MG63 (cell line): Measurements from ENCODE around the gene MTMR11. TPM values are rescaled to one million over a fixed set of nuclear protein-coding genes. Genes with fewer than 3 reads are reported as not detected.
A peak's percentile ranks its signal among the peaks of the same experiment; 100 is the strongest.
"Not testable (repeated sequence)": the region's sequence is repeated elsewhere in the genome, so short reads cannot be mapped to it uniquely, and the experiment has no call there.

Source experiments
- DNase-seq: peaks from one replicate; pipeline ENCODE4 v3.0.0-alpha.2; 2020
- H3K27me3 ChIP-seq: fragments of 250-450 bp; sonication (Bioruptor Pico); 2 replicates; pipeline ENCODE4 v1.5.1; 2020; ENCODE audit warnings: mild to moderate bottlenecking, moderate library complexity
- H3K36me3 ChIP-seq: fragments of 250-450 bp; sonication (Bioruptor Pico); 2 replicates; pipeline ENCODE4 v1.5.1; 2020; ENCODE audit warnings: mild to moderate bottlenecking, moderate library complexity
- H3K4me3 ChIP-seq: fragments of 250-450 bp; sonication (Bioruptor Pico); 2 replicates; pipeline ENCODE4 v1.5.1; 2020; ENCODE audit warnings: mild to moderate bottlenecking, moderate library complexity
- H3K9me3 ChIP-seq: fragments of 250-450 bp; sonication (Bioruptor Pico); 2 replicates; pipeline ENCODE4 v1.5.1; 2020; ENCODE audit warnings: mild to moderate bottlenecking, moderate library complexity
- total RNA-seq: library from RNA; depleted of rRNA; stranded (reverse); fragments of >200 nt; shearing (Covaris generic); gene quantifications from 2 replicates; pipeline ENCODE4 v1.2.3, GENCODE V29; 2014; ENCODE audit warnings: low replicate concordance; rRNA removed

MTMR11 gene
- total RNA-seq, 1 experiment from 2014 or later, result 3.0 TPM

- Histone ChIP-seq H3K27me3 (no peaks in the 10 kb centered on the region), H3K4me3 (peak overlapping the region; percentile 68), H3K36me3 (no peaks in the 10 kb centered on the region), H3K9me3 (no peaks in the 10 kb centered on the region)
- peak; percentile 92 for DNase-seq
Observed at GRCh38 chr1:149886396-149887195, 50.1 kb downstream of the MTMR11 start.

GRCh38 chr1:149886121-149886395, 50.6 kb downstream of the MTMR11 start:
- not testable (repeated sequence) for H3K9me3 ChIP-seq, DNase-seq, H3K27me3 ChIP-seq, H3K36me3 ChIP-seq
- peak overlapping the region; percentile 68 for H3K4me3 ChIP-seq

- peak overlapping the region; percentile 68 for H3K4me3 ChIP-seq
- DNase-seq, result peak; percentile 97
- H3K36me3 ChIP-seq, result no peaks in the 10 kb centered on the region
- no peaks in the 10 kb centered on the region for H3K27me3 ChIP-seq
- H3K9me3 ChIP-seq, result no peaks in the 10 kb centered on the region
Observed at GRCh38 chr1:149885339-149886120, 51.1 kb downstream of the MTMR11 start.

- peak overlapping the region; percentile 68 for H3K4me3 ChIP-seq
- H3K27me3 ChIP-seq, result no peaks in the 10 kb centered on the region
- no peaks in the 10 kb centered on the region for H3K36me3 ChIP-seq
- no peaks in the 10 kb centered on the region for H3K9me3 ChIP-seq
- DNase-seq, result peak; percentile 52
Observed at GRCh38 chr1:149884433-149885338, 52.0 kb downstream of the MTMR11 start.

GRCh38 chr1:149883598-149884247, 53.0 kb downstream of the MTMR11 start:
- Histone ChIP-seq H3K36me3 (no peaks in the 10 kb centered on the region), H3K9me3 (no peaks in the 10 kb centered on the region), H3K27me3 (no peaks in the 10 kb centered on the region), H3K4me3 (peak overlapping the region; percentile 68; the same call in 1 of the 2 replicates)
- no peak for DNase-seq

GRCh38 chr1:149881876-149882275, 54.8 kb downstream of the MTMR11 start:
- no peak for DNase-seq
- no peaks in the 10 kb centered on the region for H3K27me3 ChIP-seq
- H3K36me3 ChIP-seq, result no peaks in the 10 kb centered on the region
- H3K4me3 ChIP-seq, result no peak overlapping the region
- no peaks in the 10 kb centered on the region for H3K9me3 ChIP-seq

- no peak overlapping the region for H3K4me3 ChIP-seq
- H3K36me3 ChIP-seq, result no peaks in the 10 kb centered on the region
- H3K9me3 ChIP-seq, result no peaks in the 10 kb centered on the region
- no peak for DNase-seq
- H3K27me3 ChIP-seq, result no peaks in the 10 kb centered on the region
Observed at GRCh38 chr1:149879556-149879955, 57.1 kb downstream of the MTMR11 start.

Other genes starting within 250 kb of the MTMR11 start
- not detected in 2 replicates for gene FCGR1A, start 154.2 kb downstream of the MTMR11 start, total RNA-seq
- gene BOLA1, start 37.3 kb downstream of the MTMR11 start, total RNA-seq, result 9.5 and 33.3 TPM in 2 replicates
- gene SV2A, start 19.0 kb downstream of the MTMR11 start, total RNA-seq, result 0.16 TPM in 1 of 2 replicates, not detected in the other
- gene SF3B4, start 9.1 kb downstream of the MTMR11 start, total RNA-seq, result 35.9 and 42.3 TPM in 2 replicates
- gene OTUD7B, start 73.8 kb upstream of the MTMR11 start, total RNA-seq, result 6.5 and 9.0 TPM in 2 replicates
- 26.4 and 47.3 TPM in 2 replicates for gene VPS45, start 130.9 kb upstream of the MTMR11 start, total RNA-seq
- gene PLEKHO1, start 213.0 kb upstream of the MTMR11 start, total RNA-seq, result 9.9 and 15.8 TPM in 2 replicates